NCI-H2196 treated with DMSO at 0.1 percent for 48 hours (cell line): ENCODE measurements around the gene EMC8.

ENCODE experiments used
- DNase-seq: peaks from one replicate; lab custom pipeline; 2025; ENCODE audit not compliant: unreplicated experiment; lab: John Stamatoyannopoulos, UW

Gene EMC8

DNA sequence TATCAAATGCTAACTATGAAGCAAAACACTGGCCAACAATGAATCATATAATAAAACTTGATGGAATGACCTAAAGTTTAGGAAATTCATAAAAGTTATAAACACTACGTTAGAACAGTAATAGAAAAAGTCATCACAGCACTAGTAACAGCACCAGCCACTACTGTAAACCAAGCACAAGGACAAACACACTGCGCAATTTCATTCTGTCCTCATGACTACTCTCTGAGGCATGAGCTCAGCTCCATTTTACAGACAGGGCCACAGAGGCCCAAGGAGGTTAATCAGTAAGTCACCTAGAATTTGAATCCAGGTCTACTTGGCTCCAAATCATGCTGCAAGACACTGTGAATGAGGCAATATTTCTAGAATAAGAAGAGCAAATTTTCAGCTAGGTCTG, 13.4 kb downstream of the EMC8 start:
- no peak for DNase-seq

DNA sequence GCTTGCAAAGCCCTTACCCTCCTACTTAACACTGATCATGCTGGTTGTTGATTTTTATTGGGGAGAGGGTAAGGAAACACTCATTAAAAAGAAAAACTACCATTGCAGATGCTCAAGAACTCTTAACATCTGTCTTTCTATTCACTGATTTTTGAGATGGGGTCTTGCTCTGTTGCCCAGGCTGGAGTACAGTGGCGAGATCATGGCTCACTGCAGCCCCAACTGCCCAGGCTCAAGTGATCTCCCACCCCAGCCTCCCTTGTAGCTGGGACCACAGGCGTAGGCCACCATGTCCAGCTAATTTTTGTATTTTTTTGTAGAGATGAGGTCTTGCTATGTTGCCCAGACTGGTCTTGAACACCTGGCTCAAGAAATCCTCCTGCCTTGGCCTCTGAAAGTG, 14.5 kb downstream of the EMC8 start:
- DNase-seq: no peak

DNA sequence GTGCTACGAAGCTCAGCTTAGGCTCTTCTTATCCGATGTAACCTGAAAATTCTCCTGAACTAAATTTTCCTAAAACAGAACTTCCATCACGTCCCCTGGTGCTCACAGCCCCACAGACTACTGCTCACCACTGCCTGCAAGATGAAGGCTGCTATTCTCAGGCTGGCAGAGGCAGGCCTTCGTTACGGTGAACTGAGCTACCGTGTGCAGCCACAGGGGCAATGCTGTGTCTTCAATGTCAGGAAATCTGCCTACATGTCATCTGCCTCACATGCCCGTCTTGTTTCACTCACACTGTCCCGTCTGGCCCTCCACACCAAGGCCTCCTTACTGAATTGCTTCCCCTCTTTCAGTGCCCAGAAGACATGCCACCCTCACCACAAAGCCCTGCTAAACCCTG, 15.9 kb downstream of the EMC8 start:
- no peak for DNase-seq

GRCh38 chr16:85782451-85782850, 16.9 kb downstream of the EMC8 start:
- DNase-seq: no peak

DNA sequence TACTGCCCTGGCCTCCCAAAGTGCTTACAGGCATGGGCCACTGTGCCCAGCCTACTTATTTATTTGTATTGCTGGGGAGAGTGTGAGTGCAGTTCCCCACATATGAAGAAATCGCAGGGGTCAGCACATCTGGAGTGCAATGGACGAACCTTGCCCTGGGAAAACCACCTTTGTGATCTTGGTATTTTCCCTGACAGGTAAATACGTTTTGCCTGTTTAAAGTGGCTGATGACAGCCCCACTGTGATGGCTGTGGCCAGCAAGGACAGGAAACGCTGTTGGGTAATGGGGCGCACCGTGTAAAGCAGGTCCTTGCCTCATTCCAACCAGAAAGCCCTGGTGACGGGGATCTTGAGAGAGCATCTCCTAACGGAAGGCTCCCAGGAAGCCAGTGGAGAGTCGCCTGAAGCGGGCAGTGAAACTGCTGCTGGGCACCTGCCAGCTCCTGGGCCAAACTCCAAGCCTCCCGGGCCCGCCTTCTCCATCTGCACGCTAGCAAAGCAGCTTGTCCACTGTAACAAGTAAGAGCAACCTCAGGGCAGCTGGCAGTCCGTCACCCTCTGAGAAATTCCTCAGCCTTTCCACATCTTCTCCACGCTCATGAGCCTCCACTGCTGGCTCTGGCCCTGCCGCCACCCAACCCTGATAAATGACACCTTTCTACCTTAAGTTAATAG, 17.5 kb downstream of the EMC8 start:
- DNase-seq: no peak

DNA sequence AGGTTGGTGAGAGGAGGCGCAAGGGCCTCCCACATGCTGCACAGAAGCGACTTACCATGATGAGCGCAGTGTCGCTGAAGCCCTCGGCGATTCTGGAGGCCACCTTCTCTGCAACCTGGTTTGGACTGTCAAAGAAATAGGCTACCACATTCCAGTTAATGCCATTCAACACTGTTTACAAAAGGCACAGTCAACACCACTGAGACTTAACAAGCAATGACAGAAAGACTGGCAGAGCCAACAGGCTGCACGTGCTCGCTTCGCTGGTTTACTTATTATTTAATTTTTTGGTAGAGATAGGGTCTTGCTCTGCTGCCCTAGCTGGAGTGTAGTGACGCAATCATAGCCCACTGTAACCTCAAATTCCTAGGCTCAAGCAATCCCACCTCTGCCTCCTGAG, 18.2 kb downstream of the EMC8 start:
- DNase-seq: no peak

DNA sequence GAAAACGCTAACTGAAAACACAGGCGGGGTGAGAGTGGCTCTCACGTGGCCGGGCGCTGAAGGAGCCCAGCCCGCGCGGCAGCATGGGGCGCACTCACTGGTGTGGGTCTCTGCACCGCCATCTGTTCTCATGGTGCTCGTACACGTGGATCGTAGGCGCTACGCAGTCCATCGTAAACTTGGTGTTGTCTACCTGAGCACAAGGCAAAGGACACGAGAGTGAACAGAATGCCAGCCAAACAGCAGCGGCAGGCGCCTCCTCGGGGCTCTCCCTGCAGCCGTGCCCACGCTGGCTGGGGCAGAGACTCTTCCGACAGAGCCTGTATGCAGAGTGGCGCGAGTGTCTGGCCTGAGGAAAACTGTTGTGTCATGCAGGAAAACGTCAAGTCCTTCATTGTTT, 19.1 kb downstream of the EMC8 start:
- no peak for DNase-seq

GRCh38 chr16:85778873-85779272, 20.5 kb downstream of the EMC8 start:
- no peak for DNase-seq

- DNase-seq: no peak
Measured at GRCh38 chr16:85777583-85778310, 21.6 kb downstream of the EMC8 start.

- no peak for DNase-seq
Measured at GRCh38 chr16:85774811-85775210, 24.5 kb downstream of the EMC8 start.

GRCh38 chr16:85774136-85774535, 25.2 kb downstream of the EMC8 start:
- DNase-seq: no peak

DNA sequence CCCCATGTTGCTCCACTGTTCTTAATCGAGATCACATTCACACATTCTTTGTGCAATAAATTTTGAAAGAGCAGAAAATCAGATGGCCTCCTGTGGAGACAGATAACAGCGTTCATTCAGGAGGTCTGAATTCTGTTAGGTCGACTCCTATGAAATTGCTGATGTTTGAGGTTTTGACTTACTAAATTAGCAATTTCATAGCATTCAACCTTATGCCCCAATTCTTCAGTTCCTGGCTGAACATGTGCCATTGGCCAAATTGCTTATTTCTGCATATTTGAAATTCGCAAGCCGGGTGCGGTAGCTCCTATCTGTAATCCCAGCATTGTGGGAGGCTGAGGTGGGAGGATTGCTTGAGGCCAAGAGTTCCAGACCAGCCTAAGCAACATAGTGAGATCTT, 26.3 kb downstream of the EMC8 start:
- no peak for DNase-seq

GRCh38 chr16:85770741-85771140, 28.6 kb downstream of the EMC8 start:
- DNase-seq: no peak

GRCh38 chr16:85768199-85768598, 31.1 kb downstream of the EMC8 start:
- DNase-seq: no peak

DNA sequence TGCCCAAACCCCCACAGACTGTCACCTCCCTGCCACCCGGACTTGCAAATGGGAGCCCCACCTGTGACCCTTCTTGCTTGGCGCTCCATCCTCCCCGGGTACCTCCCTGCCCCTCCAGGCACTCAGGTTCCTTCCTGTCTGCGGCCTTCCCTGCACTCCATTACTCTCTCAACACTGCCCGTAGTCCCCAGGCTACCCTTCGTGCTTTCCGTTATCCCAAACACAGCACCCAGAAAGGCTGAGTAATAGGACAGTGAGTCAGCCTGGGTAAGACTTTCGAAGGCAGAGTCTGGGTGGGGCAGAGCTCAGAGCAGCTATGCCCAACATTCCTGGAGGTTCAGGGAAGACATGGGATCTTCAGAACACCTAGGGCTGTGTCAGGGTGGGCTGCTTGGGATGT, 31.8 kb downstream of the EMC8 start:
- DNase-seq: no peak

DNA sequence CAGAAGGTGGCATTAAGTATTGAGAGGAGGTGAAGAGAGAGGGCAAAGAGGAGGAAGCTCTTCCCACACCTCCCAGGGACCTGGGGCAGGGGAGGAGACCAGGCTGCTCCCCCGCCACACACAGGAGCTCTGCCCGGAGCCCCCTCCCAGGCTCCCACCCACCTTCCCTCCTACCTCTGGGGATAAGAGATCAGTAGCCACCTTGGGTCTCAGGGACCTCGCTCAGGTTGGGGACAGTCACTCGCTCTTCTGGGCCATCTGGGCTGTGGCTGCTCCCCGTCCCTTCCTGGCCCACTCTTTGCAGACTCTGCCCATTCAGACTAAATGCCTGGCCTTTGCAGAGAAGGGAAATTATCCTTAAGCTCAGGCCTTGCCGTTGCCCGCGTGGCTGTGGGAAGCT, 33.6 kb downstream of the EMC8 start:
- no peak for DNase-seq

DNA sequence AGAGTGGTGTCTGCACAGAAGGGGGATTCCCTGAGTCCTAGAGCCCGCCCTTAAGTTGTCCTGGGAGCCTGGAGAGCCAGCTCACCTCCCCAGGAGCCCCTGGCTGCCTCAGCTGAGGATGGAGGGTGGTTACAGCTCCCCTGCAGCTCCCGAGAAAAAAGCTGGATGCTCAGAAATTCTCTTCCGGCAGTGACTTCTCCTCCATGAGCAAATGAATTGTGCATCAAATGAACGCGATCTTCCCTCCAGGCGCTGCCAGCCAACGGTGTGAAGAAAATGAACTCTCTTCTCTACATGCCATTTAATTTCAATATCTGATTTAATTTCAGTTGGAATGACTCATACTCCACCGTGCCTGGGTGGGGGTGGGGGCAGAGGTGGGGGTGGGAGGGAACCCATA, 34.1 kb downstream of the EMC8 start:
- DNase-seq: no peak

DNA sequence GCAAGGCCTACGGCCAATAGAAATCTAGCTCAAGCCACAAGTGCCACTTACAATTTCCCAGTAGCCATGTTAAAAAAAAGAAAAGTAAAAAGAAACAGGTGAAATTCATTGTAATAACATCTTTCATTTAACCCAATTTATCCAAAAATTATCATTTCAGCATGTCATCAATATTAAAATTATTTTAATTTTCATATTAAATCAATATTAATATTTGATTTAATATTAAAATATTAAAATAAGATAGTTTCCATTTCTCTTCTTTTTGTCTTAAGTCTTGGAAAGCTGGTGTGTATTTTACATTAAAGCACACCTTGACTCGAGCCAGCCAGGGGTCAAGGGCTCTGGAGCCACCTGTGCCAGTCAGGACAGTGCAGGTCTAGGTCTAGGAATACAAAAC, 35.7 kb downstream of the EMC8 start:
- DNase-seq: no peak

DNA sequence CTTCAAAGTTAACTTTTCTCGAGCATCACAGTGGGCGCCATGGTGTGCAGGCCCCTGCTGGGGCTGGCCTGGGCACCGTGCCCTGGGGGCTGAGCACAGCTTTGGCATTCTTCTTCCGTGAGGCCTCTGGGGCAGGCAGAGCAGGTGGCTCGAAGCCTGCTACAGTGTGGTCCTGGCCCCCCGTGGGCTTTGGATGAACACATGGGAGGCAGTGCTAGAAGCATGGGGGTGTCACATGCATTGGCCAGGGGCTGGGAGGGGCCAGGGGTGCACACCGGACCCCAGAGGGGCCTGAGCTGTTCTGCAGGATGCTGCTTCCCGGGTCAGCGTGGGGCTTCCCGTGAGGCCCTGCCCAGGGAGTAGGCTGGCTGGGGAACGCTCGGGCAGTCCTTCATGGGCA, 36.4 kb downstream of the EMC8 start:
- no peak for DNase-seq

DNA sequence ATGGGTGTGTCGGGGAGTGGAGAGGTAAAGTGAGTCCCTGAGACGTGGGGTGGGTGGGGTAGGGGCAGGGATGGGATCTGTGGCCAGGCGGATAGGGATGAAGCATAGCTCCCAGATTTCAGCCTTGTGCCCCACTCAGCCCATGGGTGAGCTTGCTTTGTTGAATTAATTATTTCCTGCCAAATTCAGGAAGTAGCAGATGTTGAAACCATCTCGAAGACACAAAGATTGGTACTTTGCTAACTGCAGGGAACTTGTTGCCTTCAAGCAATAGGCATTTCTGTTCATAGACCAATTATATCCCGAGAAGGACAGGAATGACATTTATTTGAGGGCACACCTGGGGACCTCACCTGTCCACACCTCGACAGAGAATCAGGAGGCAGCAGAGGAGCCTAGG, 37.5 kb downstream of the EMC8 start:
- no peak for DNase-seq

DNA sequence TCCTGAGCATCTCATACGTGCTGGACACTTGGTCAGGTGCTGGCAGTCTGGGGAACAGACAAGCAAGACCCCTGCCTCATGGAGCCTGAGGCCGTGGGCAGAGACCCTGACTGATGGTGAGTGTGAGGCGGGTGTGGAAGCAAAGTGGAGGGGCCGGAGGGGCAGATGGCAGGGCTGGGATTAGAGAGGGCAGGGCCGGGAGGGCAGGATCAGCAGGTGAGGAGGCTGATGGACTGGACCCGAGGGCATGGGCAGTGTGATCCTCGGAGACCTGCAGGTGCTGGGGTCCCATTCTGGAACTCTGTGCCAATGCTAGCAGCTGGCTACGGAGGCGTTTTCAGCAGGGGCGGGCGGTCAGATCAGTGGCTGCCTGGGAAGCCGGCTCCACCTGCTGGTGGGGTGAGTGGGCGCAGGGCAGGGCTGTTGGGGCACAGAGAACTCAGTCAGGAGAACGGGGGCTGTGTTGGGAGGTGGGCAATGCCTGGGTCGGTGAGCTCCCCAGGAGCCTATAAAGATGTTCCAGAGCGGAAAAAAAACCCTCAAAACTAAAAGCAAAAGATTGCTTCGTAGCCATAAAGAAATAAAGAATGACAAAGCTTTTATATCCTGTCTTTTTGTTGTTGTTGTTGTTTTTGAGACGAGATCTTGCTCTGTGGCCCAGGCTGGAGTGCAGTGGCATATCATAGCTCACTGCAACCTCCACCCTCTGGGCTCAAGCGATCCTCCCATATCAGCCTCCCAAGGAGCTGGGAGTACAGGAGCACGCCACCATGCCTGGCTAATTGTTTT, 39.5 kb downstream of the EMC8 start:
- no peak for DNase-seq

- DNase-seq: no peak
Measured at GRCh38 chr16:85759136-85759535, 40.2 kb downstream of the EMC8 start.
